SK-N-SH (cell line): ENCODE results near the gene ZNF732. TPM values are rescaled to one million over a fixed set of nuclear protein-coding genes. Genes with fewer than 3 reads are reported as not detected.

Experiments used
- CTCF ChIA-PET: fragments of 300-600, 350-600 bp; formaldehyde crosslinking; extraction: SDS; loops from one replicate; lab custom pipeline; 2021; lab: Yijun Ruan, JAX
- POLR2A ChIA-PET: fragments of 350-600 bp; sonication (Branson Sonifier 250); formaldehyde crosslinking; extraction: SDS; loops from one replicate; lab custom pipeline; 2020; ENCODE audit warnings: antibody characterized with exemption, inconsistent platforms; lab: Yijun Ruan, JAX
- DNase-seq: peaks from one replicate; pipeline ENCODE4 v3.0.0; 2012
- H2AFZ ChIP-seq: fragments of 200-600 bp; sonication (generic); 2 replicates; pipeline ENCODE4 v1.8.1; 2016; ENCODE audit warnings: antibody characterized with exemption, mild to moderate bottlenecking, low read depth
- H3F3A ChIP-seq: fragments of 200-600 bp; sonication (generic); replicated peaks from 2 replicates; pipeline ENCODE3; 2016; ENCODE audit warnings: antibody characterized with exemption, mild to moderate bottlenecking; ENCODE audit not compliant: insufficient read depth
- H3K27ac ChIP-seq, 2 experiments: fragments of 200-500 bp in 1 of 2; fragments of 200-600 bp in 1 of 2; sonication (Bioruptor generic) in 1 of 2; sonication (generic), shearing (Covaris generic) in 1 of 2; 2 replicates each; pipeline versions ENCODE4 v1.5.1 to v1.6.1; 2014 to 2016; ENCODE audit warnings: low read depth in 2 of 2, inconsistent platforms in 1 of 2, low read length in 1 of 2, mild to moderate bottlenecking in 1 of 2, mixed read lengths in 1 of 2
- H3K27me3 ChIP-seq: fragments of 200-600 bp; sonication (generic), shearing (Covaris generic); 2 replicates; pipeline ENCODE4 v1.6.1; 2016; ENCODE audit warnings: mixed run types; ENCODE audit not compliant: insufficient read depth
- H3K36me3 ChIP-seq, 2 experiments: fragments of 200-500 bp in 1 of 2; fragments of 200-600 bp in 1 of 2; sonication (Bioruptor generic) in 1 of 2; sonication (generic) in 1 of 2; replicated peaks in 1 of 2; 2 replicates each; pipeline versions ENCODE3 to v1.5.1; 2014 to 2016; ENCODE audit warnings: low read length in 1 of 2, mild to moderate bottlenecking in 1 of 2; ENCODE audit not compliant: insufficient read depth in 2 of 2, control insufficient read depth in 1 of 2
- H3K4me1 ChIP-seq, 2 experiments: fragments of 200-500 bp in 1 of 2; fragments of 200-600 bp in 1 of 2; sonication (Bioruptor generic) in 1 of 2; sonication (generic), shearing (Covaris generic) in 1 of 2; 2 replicates each; pipeline versions ENCODE4 v1.5.1 to v1.6.1; 2014 to 2016; ENCODE audit warnings: low read depth in 1 of 2, low read length in 1 of 2, mixed run types in 1 of 2; ENCODE audit not compliant: insufficient read depth in 2 of 2, control insufficient read depth in 1 of 2
- H3K4me2 ChIP-seq: fragments of 200-600 bp; sonication (generic), shearing (Covaris generic); 2 replicates; pipeline ENCODE4 v1.6.1; 2017; ENCODE audit warnings: mixed run types
- H3K4me3 ChIP-seq, 2 experiments: fragments of 200-500 bp in 1 of 2; fragments of 200-600 bp in 1 of 2; sonication (Bioruptor generic) in 1 of 2; sonication (generic), shearing (Covaris generic) in 1 of 2; 2 replicates each; pipeline versions ENCODE4 v1.5.1 to v1.8.1; 2014 to 2016; ENCODE audit warnings: low read depth in 2 of 2, inconsistent platforms in 1 of 2, low read length in 1 of 2, mild to moderate bottlenecking in 1 of 2, mixed read lengths in 1 of 2, moderate library complexity in 1 of 2
- H3K79me2 ChIP-seq: fragments of 200-600 bp; sonication (generic); 2 replicates; pipeline ENCODE4 v1.8.1; 2017; ENCODE audit warnings: mild to moderate bottlenecking; ENCODE audit not compliant: insufficient read depth
- H3K9ac ChIP-seq: fragments of 200-600 bp; sonication (generic); 2 replicates; pipeline ENCODE4 v1.6.1; 2017; ENCODE audit warnings: mixed run types
- H3K9me2 ChIP-seq: fragments of 200-600 bp; sonication (generic); 2 replicates; pipeline ENCODE4 v1.6.1; 2017; ENCODE audit warnings: mixed run types
- H3K9me3 ChIP-seq: fragments of 200-600 bp; sonication (generic); 2 replicates; pipeline ENCODE4 v1.6.1; 2017; ENCODE audit warnings: mixed run types, mild to moderate bottlenecking, moderate library complexity
- H4K20me1 ChIP-seq: fragments of 200-600 bp; sonication (generic); 2 replicates; pipeline ENCODE4 v1.6.1; 2017; ENCODE audit warnings: mild to moderate bottlenecking, mixed run types; ENCODE audit not compliant: insufficient read depth
- CHD2 ChIP-seq: fragments of 150-350 bp; IDR thresholded peaks from 2 replicates; pipeline ENCODE4 v1.6.1; 2018; ENCODE audit warnings: low read length; ENCODE audit not compliant: partially characterized antibody
- GABPA ChIP-seq: IDR thresholded peaks from 2 replicates; pipeline ENCODE4 v1.4.0; 2012; ENCODE audit warnings: low read depth, mild to moderate bottlenecking
- GATA2 ChIP-seq: sonication (generic); formaldehyde crosslinking; IDR thresholded peaks from 2 replicates; pipeline ENCODE4 v1.5.0; 2020; ENCODE audit warnings: mild to moderate bottlenecking, missing genetic modification reagents
- MAX ChIP-seq: IDR thresholded peaks from 2 replicates; pipeline ENCODE4 v1.4.0; 2012; ENCODE audit warnings: low read depth
- MXI1 ChIP-seq: IDR thresholded peaks from 2 replicates; pipeline ENCODE4 v1.6.1; 2012; ENCODE audit warnings: mild to moderate bottlenecking, low read depth, low read length, improper control_type of control experiment
- PBX3 ChIP-seq: IDR thresholded peaks from 2 replicates; pipeline ENCODE4; 2012
- RXRA ChIP-seq: IDR thresholded peaks from 2 replicates; pipeline ENCODE4 v1.4.0; 2012; ENCODE audit warnings: low read depth, mild to moderate bottlenecking, borderline replicate concordance
- TEAD4 ChIP-seq: IDR thresholded peaks from 2 replicates; pipeline ENCODE4 v1.4.0; 2012; ENCODE audit warnings: mild to moderate bottlenecking, borderline replicate concordance; ENCODE audit not compliant: insufficient read depth
- WGBS: methylation state at CpG from one replicate; pipeline ENCODE4 v1.1.6; 2017; ENCODE audit warnings: low lambda C conversion rate; 5-methylcytosine and 5-hydroxymethylcytosine counted together
- polyA plus RNA-seq, 3 experiments: library from polyadenylated mRNA; depleted of rRNA; stranded (reverse); fragments of >200 nt; gene quantifications; 2 replicates each; pipeline ENCODE4 v1.2.3, GENCODE V29; 2012
- TF ChIP-seq, protein P1 (sequence below): fragments of 150-350 bp; IDR thresholded peaks from 2 replicates; pipeline ENCODE4 v1.6.1; 2016; ENCODE audit warnings: mild to moderate bottlenecking, low read depth, low read length
- TF ChIP-seq, protein P2 (sequence below): fragments of 200-600 bp; sonication (generic); IDR thresholded peaks from 2 replicates; pipeline ENCODE4 v1.6.1; 2017; ENCODE audit warnings: antibody characterized with exemption, mild to moderate bottlenecking, moderate library complexity

ZNF732 gene
- polyA plus RNA-seq (2012; rRNA removed) = 0.05 TPM in 2 replicates
- 0.07 and 0.08 TPM in 2 replicates for polyA plus RNA-seq (2012; cell fraction: cytosol; rRNA removed)
- polyA plus RNA-seq (2012; cell fraction: nucleus; rRNA removed) = 0.13 and 0.15 TPM in 2 replicates

DNA sequence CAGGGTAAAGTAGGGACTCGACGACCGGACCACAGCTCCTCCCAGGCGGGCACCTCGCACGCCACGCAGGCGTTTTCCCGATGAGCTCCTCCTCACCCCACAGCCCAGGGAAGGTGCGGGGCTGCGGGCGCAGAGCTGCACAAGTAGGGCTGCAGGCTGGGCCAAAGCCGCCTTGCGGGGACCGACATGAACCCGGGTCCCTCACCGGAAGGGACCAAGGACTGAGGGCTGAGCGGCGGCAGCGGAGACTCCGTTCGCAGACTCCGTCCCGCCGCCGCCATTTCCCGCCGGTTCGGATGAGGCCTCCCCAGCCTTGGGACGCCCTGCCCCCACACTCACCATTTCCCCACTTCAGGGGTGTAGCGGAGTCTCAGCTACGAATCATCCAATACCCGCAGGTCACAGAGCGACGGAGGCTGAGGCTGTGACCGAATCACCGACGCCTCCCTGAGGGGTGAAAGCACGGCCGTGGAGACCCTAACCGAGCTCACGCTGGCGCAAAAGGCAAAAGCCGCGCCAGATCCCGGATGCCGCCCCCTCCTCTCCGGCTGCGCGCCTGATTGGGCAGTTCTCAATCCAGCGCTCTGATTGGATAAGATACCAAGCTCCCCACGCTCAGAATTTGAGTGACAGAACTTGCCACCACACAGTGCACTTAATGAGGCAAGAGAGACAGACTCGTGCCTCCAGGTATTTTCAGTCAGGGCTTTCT, at the start of gene ZNF732:
TSS of gene ZNF732 (minus strand) at position 506 of the 712 bp plus-strand sequence. CDS start at position 342, 164 bp downstream.
- Histone ChIP-seq H3K4me1 (no peaks in the 10 kb centered on the region; a peak in 1 of 4 replicates), H3K36me3 (no peaks in the 10 kb centered on the region), H3K27ac (no peak within 1 kb of the TSS), H3K4me3 (peak within 1 kb of the TSS; percentile 56 to 57), H3F3A (no peaks in the 10 kb centered on the region), H3K4me2 (peak within 1 kb of the TSS; percentile 72), H3K9ac (peak within 1 kb of the TSS; percentile 51), H3K27me3 (no peaks in the 10 kb centered on the region), H3K9me3 (no peaks in the 10 kb centered on the region), H3K9me2 (no peaks in the 10 kb centered on the region), H2AFZ (peak within 1 kb of the TSS; percentile 69; the same call in 1 of the 2 replicates), H3K79me2 (no peaks in the 10 kb centered on the region; the same call in 1 of the 2 replicates), H4K20me1 (no peaks in the 10 kb centered on the region)
- CTCF ChIA-PET = interaction anchor here (1.0 kb wide), 1 partner anchor 25 kb away, joined by 3 read pairs; no protein-coding TSS in a partner anchor
- peak; percentile 36 for TF ChIP-seq CHD2
- no peak for TF ChIP-seq GABPA
- TF ChIP-seq TEAD4 = no peak
- TF ChIP-seq PBX3 = peak; percentile 94
- TF ChIP-seq, protein P1, sequence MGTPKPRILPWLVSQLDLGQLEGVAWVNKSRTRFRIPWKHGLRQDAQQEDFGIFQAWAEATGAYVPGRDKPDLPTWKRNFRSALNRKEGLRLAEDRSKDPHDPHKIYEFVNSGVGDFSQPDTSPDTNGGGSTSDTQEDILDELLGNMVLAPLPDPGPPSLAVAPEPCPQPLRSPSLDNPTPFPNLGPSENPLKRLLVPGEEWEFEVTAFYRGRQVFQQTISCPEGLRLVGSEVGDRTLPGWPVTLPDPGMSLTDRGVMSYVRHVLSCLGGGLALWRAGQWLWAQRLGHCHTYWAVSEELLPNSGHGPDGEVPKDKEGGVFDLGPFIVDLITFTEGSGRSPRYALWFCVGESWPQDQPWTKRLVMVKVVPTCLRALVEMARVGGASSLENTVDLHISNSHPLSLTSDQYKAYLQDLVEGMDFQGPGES = peak; percentile 50; the same call in 1 of the 2 replicates
- peak; percentile 91; the same call in 1 of the 2 replicates for TF ChIP-seq MXI1
- no peak for TF ChIP-seq GATA2 (CRISPR knock-in tag)
- peak; percentile 23; the same call in 1 of the 2 replicates for TF ChIP-seq MAX
- WGBS = 11% methylated on average over 4 of the region's 53 CpGs
- POLR2A ChIA-PET = interaction anchor here (1.0 to 1.1 kb wide), 2 partner anchors 33 to 93 kb away, joined by 3 to 4 read pairs; partner anchors contain the start of gene ZNF141
- DNase-seq = peak; percentile 88

GRCh38 chr4:340011-340410, 34.7 kb upstream of the ZNF732 start:
- Histone ChIP-seq H3K36me3 (peaks cover 20 to 49% of the 10 kb centered on the region in 2 experiments), H3K79me2 (peaks cover 59% of the 10 kb centered on the region), H3K27me3 (no peaks in the 10 kb centered on the region), H4K20me1 (no peaks in the 10 kb centered on the region), H3K9me3 (no peaks in the 10 kb centered on the region; the same call in 1 of the 2 replicates), H3K9me2 (no peaks in the 10 kb centered on the region), H3F3A (peaks cover 3% of the 10 kb centered on the region), H3K4me1 (peaks cover 0 to 19% of the 10 kb centered on the region in 2 experiments; a peak in 1 of 4 replicates), H3K4me3 (no peak overlapping the region; a peak in 1 of 4 replicates), H2AFZ (no peak overlapping the region), H3K9ac (no peak overlapping the region), H3K27ac (no peak overlapping the region), H3K4me2 (no peak overlapping the region)
- ChIA-PET POLR2A (no interaction called here), CTCF (no interaction called here)
- WGBS = 96% methylated on average over 4 of the region's 4 CpGs
- DNase-seq = no peak
- TF ChIP-seq RXRA = no peak
- TF ChIP-seq, protein P2, sequence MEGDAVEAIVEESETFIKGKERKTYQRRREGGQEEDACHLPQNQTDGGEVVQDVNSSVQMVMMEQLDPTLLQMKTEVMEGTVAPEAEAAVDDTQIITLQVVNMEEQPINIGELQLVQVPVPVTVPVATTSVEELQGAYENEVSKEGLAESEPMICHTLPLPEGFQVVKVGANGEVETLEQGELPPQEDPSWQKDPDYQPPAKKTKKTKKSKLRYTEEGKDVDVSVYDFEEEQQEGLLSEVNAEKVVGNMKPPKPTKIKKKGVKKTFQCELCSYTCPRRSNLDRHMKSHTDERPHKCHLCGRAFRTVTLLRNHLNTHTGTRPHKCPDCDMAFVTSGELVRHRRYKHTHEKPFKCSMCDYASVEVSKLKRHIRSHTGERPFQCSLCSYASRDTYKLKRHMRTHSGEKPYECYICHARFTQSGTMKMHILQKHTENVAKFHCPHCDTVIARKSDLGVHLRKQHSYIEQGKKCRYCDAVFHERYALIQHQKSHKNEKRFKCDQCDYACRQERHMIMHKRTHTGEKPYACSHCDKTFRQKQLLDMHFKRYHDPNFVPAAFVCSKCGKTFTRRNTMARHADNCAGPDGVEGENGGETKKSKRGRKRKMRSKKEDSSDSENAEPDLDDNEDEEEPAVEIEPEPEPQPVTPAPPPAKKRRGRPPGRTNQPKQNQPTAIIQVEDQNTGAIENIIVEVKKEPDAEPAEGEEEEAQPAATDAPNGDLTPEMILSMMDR = peak; percentile 31
